ENCODE results near the gene KCNQ1OT1.

The KCNQ1OT1 gene

GRCh38 chr11:2714871-2715270, 15.1 kb upstream of the KCNQ1OT1 start (continued):
- TF ChIP-seq, protein P1, sequence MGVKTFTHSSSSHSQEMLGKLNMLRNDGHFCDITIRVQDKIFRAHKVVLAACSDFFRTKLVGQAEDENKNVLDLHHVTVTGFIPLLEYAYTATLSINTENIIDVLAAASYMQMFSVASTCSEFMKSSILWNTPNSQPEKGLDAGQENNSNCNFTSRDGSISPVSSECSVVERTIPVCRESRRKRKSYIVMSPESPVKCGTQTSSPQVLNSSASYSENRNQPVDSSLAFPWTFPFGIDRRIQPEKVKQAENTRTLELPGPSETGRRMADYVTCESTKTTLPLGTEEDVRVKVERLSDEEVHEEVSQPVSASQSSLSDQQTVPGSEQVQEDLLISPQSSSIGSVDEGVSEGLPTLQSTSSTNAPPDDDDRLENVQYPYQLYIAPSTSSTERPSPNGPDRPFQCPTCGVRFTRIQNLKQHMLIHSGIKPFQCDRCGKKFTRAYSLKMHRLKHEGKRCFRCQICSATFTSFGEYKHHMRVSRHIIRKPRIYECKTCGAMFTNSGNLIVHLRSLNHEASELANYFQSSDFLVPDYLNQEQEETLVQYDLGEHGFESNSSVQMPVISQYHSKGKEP (tag by site-specific recombination; IDR thresholded peaks at IDR 0.05): no peak

GRCh38 chr11:2714463-2714800, 14.6 kb upstream of the KCNQ1OT1 start:
- Histone ChIP-seq H3K4me1 (ENCODE audit: control insufficient read depth, insufficient read depth, low read length) (no peaks in the 10 kb centered on the region), H3K4me3 (ENCODE audit: low read depth, low read length) (no peak overlapping the region), H3K27ac (ENCODE audit: extremely low read depth, low read depth, low read length) (no peak overlapping the region), H3K9me3 (ENCODE audit: control insufficient read depth, insufficient read depth, low read depth, low read length) (no peaks in the 10 kb centered on the region), H3K36me3 (ENCODE audit: control insufficient read depth in 2 of 2, insufficient read depth in 1 of 2, low read length in 2 of 2) (no peaks in the 10 kb centered on the region)
- ChIA-PET CTCF (interaction anchor here (0.6 kb wide), 1 partner anchor 175 kb away, joined by 3 read pairs; no protein-coding TSS in a partner anchor), POLR2A (no interaction called here)
- no peak for TF ChIP-seq ZNF658 (tag by site-specific recombination; IDR thresholded peaks at IDR 0.05)
- no peak for TF ChIP-seq GFI1B (tag by site-specific recombination; IDR thresholded peaks at IDR 0.05)
- no peak for TF ChIP-seq ZNF621 (tag by site-specific recombination; IDR thresholded peaks at IDR 0.05)
- TF ChIP-seq ZNF133 (tag by site-specific recombination; IDR thresholded peaks at IDR 0.05): no peak
- TF ChIP-seq REST (tag by site-specific recombination; IDR thresholded peaks at IDR 0.05): no peak
- TF ChIP-seq ZNF132 (tag by site-specific recombination; IDR thresholded peaks at IDR 0.05; ENCODE audit: borderline replicate concordance): no peak
- TF ChIP-seq ZNF211 (tag by site-specific recombination; IDR thresholded peaks at IDR 0.05; ENCODE audit: low read depth): no peak
- TF ChIP-seq ZNF324 (tag by site-specific recombination; IDR thresholded peaks at IDR 0.05): no peak
- no peak for TF ChIP-seq ZBTB8A (tag by site-specific recombination; IDR thresholded peaks at IDR 0.05)
- TF ChIP-seq, protein P1 (tag by site-specific recombination; IDR thresholded peaks at IDR 0.05): no peak
- TF ChIP-seq ZNF350 (tag by site-specific recombination; IDR thresholded peaks at IDR 0.05): no peak
- TF ChIP-seq, protein P2, sequence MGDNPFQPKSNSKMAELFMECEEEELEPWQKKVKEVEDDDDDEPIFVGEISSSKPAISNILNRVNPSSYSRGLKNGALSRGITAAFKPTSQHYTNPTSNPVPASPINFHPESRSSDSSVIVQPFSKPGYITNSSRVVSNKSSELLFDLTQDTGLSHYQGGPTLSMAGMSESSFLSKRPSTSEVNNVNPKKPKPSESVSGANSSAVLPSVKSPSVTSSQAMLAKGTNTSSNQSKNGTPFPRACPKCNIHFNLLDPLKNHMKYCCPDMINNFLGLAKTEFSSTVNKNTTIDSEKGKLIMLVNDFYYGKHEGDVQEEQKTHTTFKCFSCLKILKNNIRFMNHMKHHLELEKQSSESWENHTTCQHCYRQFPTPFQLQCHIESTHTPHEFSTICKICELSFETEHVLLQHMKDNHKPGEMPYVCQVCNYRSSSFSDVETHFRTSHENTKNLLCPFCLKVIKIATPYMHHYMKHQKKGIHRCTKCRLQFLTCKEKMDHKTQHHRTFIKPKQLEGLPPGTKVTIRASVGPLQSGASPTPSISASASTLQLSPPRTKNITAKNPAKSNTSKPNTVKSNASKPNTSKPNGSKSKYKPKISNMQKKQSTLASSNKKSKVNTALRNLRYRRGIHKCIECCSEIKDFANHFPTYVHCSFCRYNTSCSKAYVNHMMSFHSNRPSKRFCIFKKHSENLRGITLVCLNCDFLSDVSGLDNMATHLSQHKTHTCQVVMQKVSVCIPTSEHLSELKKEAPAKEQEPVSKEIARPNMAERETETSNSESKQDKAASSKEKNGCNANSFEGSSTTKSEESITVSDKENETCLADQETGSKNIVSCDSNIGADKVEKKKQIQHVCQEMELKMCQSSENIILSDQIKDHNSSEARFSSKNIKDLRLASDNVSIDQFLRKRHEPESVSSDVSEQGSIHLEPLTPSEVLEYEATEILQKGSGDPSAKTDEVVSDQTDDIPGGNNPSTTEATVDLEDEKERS (tag by site-specific recombination; IDR thresholded peaks at IDR 0.05): no peak
- no peak for TF ChIP-seq ZNF335 (tag by site-specific recombination; conservative IDR thresholded peaks at IDR 0.05)
- TF ChIP-seq HIC1 (tag by site-specific recombination; IDR thresholded peaks at IDR 0.05): no peak
- TF ChIP-seq ZNF248 (tag by site-specific recombination; IDR thresholded peaks at IDR 0.05): no peak
- no peak for TF ChIP-seq ZNF23 (tag by site-specific recombination; IDR thresholded peaks at IDR 0.05; ENCODE audit: borderline replicate concordance)
- TF ChIP-seq ZNF394 (tag by site-specific recombination; IDR thresholded peaks at IDR 0.05; ENCODE audit: borderline replicate concordance): no peak
- no peak for TF ChIP-seq ZNF626 (tag by site-specific recombination; IDR thresholded peaks at IDR 0.05)

Data from HEK293 (cell line).